ENCODE data around the gene C19orf85.

DNA sequence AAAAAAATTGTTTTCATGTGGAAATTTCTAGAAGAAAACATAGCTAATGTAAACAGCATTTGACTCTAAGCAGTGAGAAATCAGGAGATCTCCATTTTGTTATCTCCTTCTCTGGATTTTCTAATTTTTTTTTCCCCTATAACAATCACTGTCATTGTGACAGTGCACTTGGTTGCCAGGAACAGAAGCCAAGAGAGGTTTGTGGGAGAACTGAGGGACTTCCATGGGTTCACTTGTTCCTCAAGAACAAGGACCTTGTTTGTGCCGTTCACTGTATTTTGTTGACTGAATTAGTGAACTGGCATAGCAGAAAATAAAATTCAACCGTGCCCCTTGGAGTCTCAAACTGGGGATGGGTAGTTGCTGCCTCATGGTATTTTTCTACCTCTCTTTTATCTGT lies 38.5 kb downstream of the C19orf85 start:
- no peak for TF ChIP-seq RXRA (IDR thresholded peaks at IDR 0.05; ENCODE audit: borderline replicate concordance, low read depth)
- TF ChIP-seq, protein P1, sequence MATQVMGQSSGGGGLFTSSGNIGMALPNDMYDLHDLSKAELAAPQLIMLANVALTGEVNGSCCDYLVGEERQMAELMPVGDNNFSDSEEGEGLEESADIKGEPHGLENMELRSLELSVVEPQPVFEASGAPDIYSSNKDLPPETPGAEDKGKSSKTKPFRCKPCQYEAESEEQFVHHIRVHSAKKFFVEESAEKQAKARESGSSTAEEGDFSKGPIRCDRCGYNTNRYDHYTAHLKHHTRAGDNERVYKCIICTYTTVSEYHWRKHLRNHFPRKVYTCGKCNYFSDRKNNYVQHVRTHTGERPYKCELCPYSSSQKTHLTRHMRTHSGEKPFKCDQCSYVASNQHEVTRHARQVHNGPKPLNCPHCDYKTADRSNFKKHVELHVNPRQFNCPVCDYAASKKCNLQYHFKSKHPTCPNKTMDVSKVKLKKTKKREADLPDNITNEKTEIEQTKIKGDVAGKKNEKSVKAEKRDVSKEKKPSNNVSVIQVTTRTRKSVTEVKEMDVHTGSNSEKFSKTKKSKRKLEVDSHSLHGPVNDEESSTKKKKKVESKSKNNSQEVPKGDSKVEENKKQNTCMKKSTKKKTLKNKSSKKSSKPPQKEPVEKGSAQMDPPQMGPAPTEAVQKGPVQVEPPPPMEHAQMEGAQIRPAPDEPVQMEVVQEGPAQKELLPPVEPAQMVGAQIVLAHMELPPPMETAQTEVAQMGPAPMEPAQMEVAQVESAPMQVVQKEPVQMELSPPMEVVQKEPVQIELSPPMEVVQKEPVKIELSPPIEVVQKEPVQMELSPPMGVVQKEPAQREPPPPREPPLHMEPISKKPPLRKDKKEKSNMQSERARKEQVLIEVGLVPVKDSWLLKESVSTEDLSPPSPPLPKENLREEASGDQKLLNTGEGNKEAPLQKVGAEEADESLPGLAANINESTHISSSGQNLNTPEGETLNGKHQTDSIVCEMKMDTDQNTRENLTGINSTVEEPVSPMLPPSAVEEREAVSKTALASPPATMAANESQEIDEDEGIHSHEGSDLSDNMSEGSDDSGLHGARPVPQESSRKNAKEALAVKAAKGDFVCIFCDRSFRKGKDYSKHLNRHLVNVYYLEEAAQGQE (IDR thresholded peaks at IDR 0.05; ENCODE audit: low read depth, low read length): no peak
- TF ChIP-seq, protein P2, sequence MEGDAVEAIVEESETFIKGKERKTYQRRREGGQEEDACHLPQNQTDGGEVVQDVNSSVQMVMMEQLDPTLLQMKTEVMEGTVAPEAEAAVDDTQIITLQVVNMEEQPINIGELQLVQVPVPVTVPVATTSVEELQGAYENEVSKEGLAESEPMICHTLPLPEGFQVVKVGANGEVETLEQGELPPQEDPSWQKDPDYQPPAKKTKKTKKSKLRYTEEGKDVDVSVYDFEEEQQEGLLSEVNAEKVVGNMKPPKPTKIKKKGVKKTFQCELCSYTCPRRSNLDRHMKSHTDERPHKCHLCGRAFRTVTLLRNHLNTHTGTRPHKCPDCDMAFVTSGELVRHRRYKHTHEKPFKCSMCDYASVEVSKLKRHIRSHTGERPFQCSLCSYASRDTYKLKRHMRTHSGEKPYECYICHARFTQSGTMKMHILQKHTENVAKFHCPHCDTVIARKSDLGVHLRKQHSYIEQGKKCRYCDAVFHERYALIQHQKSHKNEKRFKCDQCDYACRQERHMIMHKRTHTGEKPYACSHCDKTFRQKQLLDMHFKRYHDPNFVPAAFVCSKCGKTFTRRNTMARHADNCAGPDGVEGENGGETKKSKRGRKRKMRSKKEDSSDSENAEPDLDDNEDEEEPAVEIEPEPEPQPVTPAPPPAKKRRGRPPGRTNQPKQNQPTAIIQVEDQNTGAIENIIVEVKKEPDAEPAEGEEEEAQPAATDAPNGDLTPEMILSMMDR (IDR thresholded peaks at IDR 0.05): no peak
- no peak for TF ChIP-seq SIN3A (IDR thresholded peaks at IDR 0.05; ENCODE audit: borderline replicate concordance, low read depth, low read length)
- TF ChIP-seq EP300 (IDR thresholded peaks at IDR 0.05; ENCODE audit: borderline replicate concordance in 1 of 2, low read depth in 1 of 2, low read length in 1 of 2): no peak
- TF ChIP-seq, protein P3, sequence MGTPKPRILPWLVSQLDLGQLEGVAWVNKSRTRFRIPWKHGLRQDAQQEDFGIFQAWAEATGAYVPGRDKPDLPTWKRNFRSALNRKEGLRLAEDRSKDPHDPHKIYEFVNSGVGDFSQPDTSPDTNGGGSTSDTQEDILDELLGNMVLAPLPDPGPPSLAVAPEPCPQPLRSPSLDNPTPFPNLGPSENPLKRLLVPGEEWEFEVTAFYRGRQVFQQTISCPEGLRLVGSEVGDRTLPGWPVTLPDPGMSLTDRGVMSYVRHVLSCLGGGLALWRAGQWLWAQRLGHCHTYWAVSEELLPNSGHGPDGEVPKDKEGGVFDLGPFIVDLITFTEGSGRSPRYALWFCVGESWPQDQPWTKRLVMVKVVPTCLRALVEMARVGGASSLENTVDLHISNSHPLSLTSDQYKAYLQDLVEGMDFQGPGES (IDR thresholded peaks at IDR 0.05; ENCODE audit: low read depth, low read length): no peak
- no peak for TF ChIP-seq YY1 (IDR thresholded peaks at IDR 0.05; ENCODE audit: low read depth)
- TF ChIP-seq, protein P4, sequence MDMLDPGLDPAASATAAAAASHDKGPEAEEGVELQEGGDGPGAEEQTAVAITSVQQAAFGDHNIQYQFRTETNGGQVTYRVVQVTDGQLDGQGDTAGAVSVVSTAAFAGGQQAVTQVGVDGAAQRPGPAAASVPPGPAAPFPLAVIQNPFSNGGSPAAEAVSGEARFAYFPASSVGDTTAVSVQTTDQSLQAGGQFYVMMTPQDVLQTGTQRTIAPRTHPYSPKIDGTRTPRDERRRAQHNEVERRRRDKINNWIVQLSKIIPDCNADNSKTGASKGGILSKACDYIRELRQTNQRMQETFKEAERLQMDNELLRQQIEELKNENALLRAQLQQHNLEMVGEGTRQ (IDR thresholded peaks at IDR 0.05; ENCODE audit: borderline replicate concordance, low read depth, low read length): no peak
- no peak for TF ChIP-seq GATA2 (CRISPR knock-in tag; IDR thresholded peaks at IDR 0.05)

All from SK-N-SH (cell line).